ENCODE measurements around the gene UTF1. TPM values are rescaled to one million over a fixed set of nuclear protein-coding genes. Genes with fewer than 3 reads are reported as not detected.

UTF1 gene
- total and polyA plus RNA-seq, 10 donors, result 0.10 to 0.54 (median 0.32) TPM; not detected in 4

DNA sequence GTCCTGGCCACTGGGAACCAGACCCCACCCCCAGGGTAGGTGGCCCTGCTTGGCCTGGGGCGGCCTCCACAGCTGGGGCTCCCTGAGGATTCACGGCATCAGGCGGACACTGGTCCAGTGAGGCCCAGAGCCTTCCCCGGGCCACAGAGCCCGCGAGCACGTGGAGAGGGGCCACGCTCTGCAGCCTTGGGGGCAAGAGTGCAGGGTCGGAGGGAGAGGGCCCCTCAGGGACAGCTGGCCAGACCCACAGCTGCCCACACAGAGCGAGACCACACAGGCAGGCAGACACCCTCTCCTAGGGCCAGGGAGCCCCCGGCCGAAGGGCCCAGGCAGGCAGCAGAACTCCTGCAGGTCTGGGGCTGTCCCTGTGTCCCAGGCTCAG, 18.3 kb downstream of the UTF1 start:
- Histone ChIP-seq H3K4me1 (peaks cover 0 to 6% (median 0%) of the 10 kb centered on the region in 6 donors), H3K27ac (no peak overlapping the region), H3K27me3 (replicated peaks in 1 of 7) (peaks cover 0 to 78% (median 33%) of the 10 kb centered on the region in 7 donors), H3K9me3 (no peaks in the 10 kb centered on the region), H3K4me3 (no peak overlapping the region), H3K36me3 (no peaks in the 10 kb centered on the region)
- no peak for DNase-seq
- WGBS, 5 donors, result 80 to 93% (median 90%) methylated on average over 1 to 12 of the region's 12 CpGs
- TF ChIP-seq CTCF (IDR thresholded peaks at IDR 0.05 in 8 of 11, conservative IDR thresholded peaks at IDR 0.05 in 3 of 11), result no peak
- TF ChIP-seq POLR2AphosphoS5 (IDR thresholded peaks at IDR 0.05), result no peak
- TF ChIP-seq POLR2A (IDR thresholded peaks at IDR 0.05), result no peak
- intact Hi-C loops (cut with DNase I; ENCODE audit: low total_unique reads), result no loop called here

DNA sequence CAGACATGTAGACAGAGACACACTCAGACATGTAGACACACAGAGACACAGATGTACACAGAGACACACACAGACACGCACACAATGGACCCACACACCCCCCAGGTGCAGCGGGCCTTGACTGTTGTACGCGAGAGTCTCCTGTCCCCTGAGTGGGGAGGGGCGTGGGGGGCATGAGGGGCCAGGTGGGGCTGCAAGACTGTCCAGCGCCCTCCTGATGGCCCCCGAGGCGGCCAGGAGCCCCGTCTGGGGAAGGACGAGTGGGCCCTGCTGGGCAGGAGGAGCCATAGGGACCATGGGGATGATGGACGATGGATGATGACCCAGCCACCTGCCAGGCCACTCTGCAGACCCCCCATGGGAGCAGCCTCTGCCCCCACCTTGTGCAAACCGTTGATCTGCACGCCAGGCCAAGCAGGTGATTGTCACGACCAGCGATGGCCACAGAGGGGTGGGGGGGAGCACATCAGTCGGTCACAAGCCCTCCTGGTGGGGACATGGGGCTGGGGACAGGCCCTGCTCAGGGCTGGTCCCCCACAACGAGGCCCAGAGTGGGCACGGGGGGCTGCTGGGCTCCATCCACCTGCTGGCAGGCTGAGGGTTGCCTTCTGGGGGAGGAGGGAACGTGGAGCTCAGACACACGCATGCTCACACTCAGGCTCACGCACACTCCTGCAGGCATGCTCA, 19.2 kb downstream of the UTF1 start:
- Histone ChIP-seq H3K9me3 (no peaks in the 10 kb centered on the region), H3K27ac (no peak overlapping the region), H3K4me3 (no peak overlapping the region), H3K36me3 (no peaks in the 10 kb centered on the region), H3K27me3 (replicated peaks in 1 of 7) (peaks cover 0 to 72% (median 33%) of the 10 kb centered on the region in 7 donors), H3K4me1 (peaks cover 0 to 11% (median 0%) of the 10 kb centered on the region in 6 donors)
- 74 to 81% (median 77%) methylated on average over 14 to 21 of the region's 21 CpGs for WGBS, 5 donors
- intact Hi-C loops (cut with DNase I; ENCODE audit: low total_unique reads), result no loop called here
- no peak for DNase-seq
- TF ChIP-seq POLR2AphosphoS5 (IDR thresholded peaks at IDR 0.05) (no peak), POLR2A (IDR thresholded peaks at IDR 0.05) (no peak), CTCF (IDR thresholded peaks at IDR 0.05 in 8 of 11, conservative IDR thresholded peaks at IDR 0.05 in 3 of 11) (no peak)

DNA sequence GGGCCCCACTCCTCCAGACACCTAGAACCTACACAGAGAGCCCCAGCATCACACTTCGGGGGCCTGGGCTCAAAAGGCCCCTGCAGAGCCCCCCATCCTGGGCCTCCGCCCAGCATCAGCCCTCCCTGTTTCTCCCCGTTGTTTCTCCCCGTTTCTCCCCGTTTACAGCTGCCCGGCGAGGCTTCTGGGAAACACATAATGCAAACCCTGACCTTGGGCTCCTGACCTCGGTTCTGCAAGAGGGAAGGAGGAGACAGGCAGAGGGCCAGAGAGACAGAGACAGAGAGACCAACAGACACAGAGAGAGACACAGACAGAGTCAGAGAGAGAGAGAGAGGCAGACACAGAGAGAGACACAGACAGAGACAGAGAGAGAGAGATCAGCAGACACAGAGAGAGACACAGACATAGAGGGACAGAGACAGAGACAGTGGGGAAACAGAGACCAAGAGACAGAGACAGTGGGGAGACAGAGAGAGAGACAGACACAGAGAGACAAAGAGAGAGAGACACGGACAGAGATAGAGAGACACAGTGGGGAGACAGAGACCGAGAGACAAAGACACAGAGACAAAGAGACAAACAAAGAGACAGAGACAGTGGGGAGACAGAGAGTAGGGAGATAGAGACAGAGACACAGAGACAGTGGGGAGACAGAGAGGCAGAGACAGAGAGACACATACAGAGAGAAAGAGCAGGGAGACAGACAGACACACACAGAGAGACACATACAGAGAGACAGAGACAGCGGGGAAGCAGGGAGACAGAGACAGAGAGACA, 20.1 kb downstream of the UTF1 start:
- H3K4me1 ChIP-seq, result peaks cover 0 to 11% (median 0%) of the 10 kb centered on the region in 6 donors

More for the DNA sequence above, 20.1 kb downstream of the UTF1 start:
- Histone ChIP-seq H3K9me3 (no peaks in the 10 kb centered on the region), H3K36me3 (no peaks in the 10 kb centered on the region), H3K4me3 (no peak overlapping the region), H3K27me3 (replicated peaks in 1 of 7) (peaks cover 0 to 68% (median 30%) of the 10 kb centered on the region in 7 donors), H3K27ac (no peak overlapping the region)
- intact Hi-C loops (cut with DNase I; ENCODE audit: low total_unique reads), result loop anchor here (10.0 kb wide), 1 partner anchor 105 kb away; no protein-coding TSS in a partner anchor
- no peak for DNase-seq
- WGBS, 5 donors, result 72 to 78% (median 75%) methylated on average over 11 of the region's 11 CpGs
- TF ChIP-seq CTCF (IDR thresholded peaks at IDR 0.05 in 8 of 11, conservative IDR thresholded peaks at IDR 0.05 in 3 of 11), result no peak
- no peak for TF ChIP-seq POLR2A (IDR thresholded peaks at IDR 0.05)
